HEK293 (cell line): ENCODE results near the gene CPLANE1.

Source experiments
- CTCF ChIA-PET: fragments of 350-600 bp; formaldehyde crosslinking; extraction: SDS; loops from one replicate; lab custom pipeline; 2021; ENCODE audit warnings: antibody characterized with exemption; lab: Yijun Ruan, JAX
- POLR2A ChIA-PET: fragments of 300-600 bp; formaldehyde crosslinking; extraction: SDS; loops from one replicate; lab custom pipeline; 2020; ENCODE audit warnings: antibody characterized with exemption, inconsistent platforms; lab: Yijun Ruan, JAX
- H3K27ac ChIP-seq: fragments of 200-500 bp; sonication (Bioruptor generic); 2 replicates; pipeline ENCODE4 v1.5.1; 2014; ENCODE audit warnings: low read depth, low read length, control low read depth, inconsistent platforms; ENCODE audit errors: extremely low read depth
- H3K36me3 ChIP-seq, 2 experiments: fragments of 200-500 bp in 1 of 2; sonication (Bioruptor generic) in 1 of 2; 1 replicate in 1 of 2; 2 replicates in 1 of 2; pipeline ENCODE4 v1.5.1; 2014 to 2017; ENCODE audit warnings: inconsistent platforms in 2 of 2, low read length in 2 of 2; ENCODE audit not compliant: control insufficient read depth in 2 of 2, insufficient read depth in 1 of 2
- H3K4me1 ChIP-seq: fragments of 200-500 bp; sonication (Bioruptor generic); 2 replicates; pipeline ENCODE4 v1.5.1; 2014; ENCODE audit warnings: mild to moderate bottlenecking, low read length, inconsistent platforms; ENCODE audit not compliant: control insufficient read depth, insufficient read depth
- H3K4me3 ChIP-seq: 2 replicates; pipeline ENCODE4 v1.5.1; 2011; ENCODE audit warnings: low read depth, mild to moderate bottlenecking, control low read depth, low read length, moderate library complexity
- H3K9me3 ChIP-seq: fragments of 200-500 bp; sonication (Bioruptor generic); 2 replicates; pipeline ENCODE4 v1.5.1; 2014; ENCODE audit warnings: low read depth, low read length, inconsistent platforms; ENCODE audit not compliant: control insufficient read depth, insufficient read depth
- KLF16 ChIP-seq: fragments of 450-650 bp; formaldehyde crosslinking; IDR thresholded peaks from 2 replicates; pipeline ENCODE4 v1.5.1; 2017; ENCODE audit warnings: missing biosample characterization, missing genetic modification characterization
- MZF1 ChIP-seq: fragments of 450-650 bp; formaldehyde crosslinking; IDR thresholded peaks from 2 replicates; pipeline ENCODE4 v1.5.1; 2017; ENCODE audit warnings: missing biosample characterization, missing genetic modification characterization, borderline replicate concordance
- SP2 ChIP-seq: fragments of 450-650 bp; formaldehyde crosslinking; IDR thresholded peaks from 2 replicates; pipeline ENCODE4 v1.5.1; 2016; ENCODE audit warnings: missing biosample characterization, missing genetic modification characterization
- TRIM28 ChIP-seq: IDR thresholded peaks from 2 replicates; pipeline ENCODE4 v1.6.1; 2011; ENCODE audit warnings: low read length, control low read depth, borderline replicate concordance
- TSHZ1 ChIP-seq: fragments of 450-650 bp; formaldehyde crosslinking; IDR thresholded peaks from 2 replicates; pipeline ENCODE4 v1.5.1; 2016; ENCODE audit warnings: missing biosample characterization, missing genetic modification characterization, borderline replicate concordance
- ZBTB1 ChIP-seq: fragments of 450-650 bp; formaldehyde crosslinking; IDR thresholded peaks from 2 replicates; pipeline ENCODE4 v1.5.1; 2016; ENCODE audit warnings: missing biosample characterization, missing genetic modification characterization
- ZBTB7A ChIP-seq: fragments of 450-650 bp; formaldehyde crosslinking; IDR thresholded peaks from 2 replicates; pipeline ENCODE4 v1.5.1; 2016; ENCODE audit warnings: low read depth, missing biosample characterization, missing genetic modification characterization
- ZFP41 ChIP-seq: fragments of 450-650 bp; formaldehyde crosslinking; IDR thresholded peaks from 2 replicates; pipeline ENCODE4 v1.5.1; 2016; ENCODE audit warnings: missing biosample characterization, missing genetic modification characterization, borderline replicate concordance
- ZFP69B ChIP-seq: fragments of 450-650 bp; formaldehyde crosslinking; IDR thresholded peaks from 2 replicates; pipeline ENCODE4 v1.5.1; 2016; ENCODE audit warnings: missing biosample characterization, missing genetic modification characterization
- ZNF335 ChIP-seq: fragments of 450-650 bp; formaldehyde crosslinking; conservative IDR thresholded peaks from 2 replicates; pipeline ENCODE4 v1.5.1; 2016; ENCODE audit warnings: missing biosample characterization, missing genetic modification characterization
- ZNF350 ChIP-seq: fragments of 450-650 bp; formaldehyde crosslinking; IDR thresholded peaks from 2 replicates; pipeline ENCODE4 v1.5.0; 2017; ENCODE audit warnings: missing biosample characterization, mild to moderate bottlenecking, missing genetic modification characterization
- ZNF48 ChIP-seq: fragments of 450-650 bp; formaldehyde crosslinking; IDR thresholded peaks from 2 replicates; pipeline ENCODE4 v1.5.1; 2016; ENCODE audit warnings: missing biosample characterization, missing genetic modification characterization
- ZNF585B ChIP-seq: fragments of 450-650 bp; formaldehyde crosslinking; IDR thresholded peaks from 2 replicates; pipeline ENCODE4 v1.5.1; 2016; ENCODE audit warnings: missing biosample characterization, missing genetic modification characterization
- ZNF776 ChIP-seq: fragments of 450-650 bp; formaldehyde crosslinking; IDR thresholded peaks from 2 replicates; pipeline ENCODE4 v1.5.0; 2017; ENCODE audit warnings: missing biosample characterization, missing genetic modification characterization, borderline replicate concordance
- ZNF791 ChIP-seq: fragments of 450-650 bp; formaldehyde crosslinking; IDR thresholded peaks from 2 replicates; pipeline ENCODE4 v1.5.1; 2016; ENCODE audit warnings: missing biosample characterization, missing genetic modification characterization
- TF ChIP-seq, protein P1 (sequence below): fragments of 450-650 bp; formaldehyde crosslinking; IDR thresholded peaks from 2 replicates; pipeline ENCODE4 v1.5.1; 2016; ENCODE audit warnings: missing biosample characterization, missing genetic modification characterization
- TF ChIP-seq, protein P2 (sequence below): fragments of 450-650 bp; formaldehyde crosslinking; IDR thresholded peaks from 2 replicates; pipeline ENCODE4 v1.5.1; 2016; ENCODE audit warnings: missing biosample characterization, missing genetic modification characterization

Gene CPLANE1

DNA sequence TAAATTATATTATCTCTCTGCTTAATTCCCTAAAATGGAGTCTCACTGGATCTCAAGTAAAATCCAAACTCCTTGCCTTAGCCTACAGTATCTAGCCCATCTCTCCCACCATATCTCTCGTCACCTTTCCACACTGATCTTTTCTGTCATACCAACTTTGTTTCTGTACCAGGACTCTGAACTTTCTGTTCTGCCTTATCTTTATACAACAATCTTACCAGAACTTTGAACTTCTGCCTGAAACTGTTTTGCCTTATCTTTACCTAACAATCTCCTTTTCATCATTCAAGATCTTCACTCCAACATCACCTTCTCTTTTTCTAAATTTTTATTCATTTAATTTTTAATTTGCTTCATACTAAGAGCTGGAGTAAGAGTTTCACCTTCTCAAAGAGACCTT, 139.0 kb downstream of the CPLANE1 start:
- TF ChIP-seq, protein P1, sequence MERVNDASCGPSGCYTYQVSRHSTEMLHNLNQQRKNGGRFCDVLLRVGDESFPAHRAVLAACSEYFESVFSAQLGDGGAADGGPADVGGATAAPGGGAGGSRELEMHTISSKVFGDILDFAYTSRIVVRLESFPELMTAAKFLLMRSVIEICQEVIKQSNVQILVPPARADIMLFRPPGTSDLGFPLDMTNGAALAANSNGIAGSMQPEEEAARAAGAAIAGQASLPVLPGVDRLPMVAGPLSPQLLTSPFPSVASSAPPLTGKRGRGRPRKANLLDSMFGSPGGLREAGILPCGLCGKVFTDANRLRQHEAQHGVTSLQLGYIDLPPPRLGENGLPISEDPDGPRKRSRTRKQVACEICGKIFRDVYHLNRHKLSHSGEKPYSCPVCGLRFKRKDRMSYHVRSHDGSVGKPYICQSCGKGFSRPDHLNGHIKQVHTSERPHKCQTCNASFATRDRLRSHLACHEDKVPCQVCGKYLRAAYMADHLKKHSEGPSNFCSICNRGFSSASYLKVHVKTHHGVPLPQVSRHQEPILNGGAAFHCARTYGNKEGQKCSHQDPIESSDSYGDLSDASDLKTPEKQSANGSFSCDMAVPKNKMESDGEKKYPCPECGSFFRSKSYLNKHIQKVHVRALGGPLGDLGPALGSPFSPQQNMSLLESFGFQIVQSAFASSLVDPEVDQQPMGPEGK, result no peak
- TF ChIP-seq ZNF776 (tag by site-specific recombination) (no peak), MZF1 (tag by site-specific recombination) (no peak)
- ChIA-PET CTCF (no interaction called here), POLR2A (no interaction called here)

DNA sequence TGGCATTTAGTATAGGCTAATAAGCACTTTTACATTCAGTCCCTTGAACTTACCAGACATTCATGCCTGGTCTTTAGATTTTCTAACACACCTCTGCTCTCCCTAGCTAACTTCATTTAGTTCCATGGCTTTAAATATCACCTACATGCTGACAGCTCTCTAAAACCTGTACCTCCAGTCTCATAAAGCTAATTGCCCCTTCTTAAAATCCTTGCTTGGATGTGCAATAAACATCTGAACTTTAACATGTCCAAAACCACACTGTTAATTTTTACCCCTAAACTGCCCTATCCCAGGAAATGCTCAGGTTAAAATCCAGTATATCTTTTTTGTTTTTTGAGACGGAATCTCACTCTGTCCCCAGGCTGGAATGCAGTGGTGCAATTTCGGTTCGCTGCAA, 139.8 kb downstream of the CPLANE1 start:
- Histone ChIP-seq H3K36me3 (peaks cover 32 to 76% of the 10 kb centered on the region in 2 experiments), H3K27ac (no peak overlapping the region), H3K9me3 (no peaks in the 10 kb centered on the region)

More for the DNA sequence above, 139.0 kb downstream of the CPLANE1 start:
- Histone ChIP-seq H3K4me1 (no peaks in the 10 kb centered on the region), H3K9me3 (no peaks in the 10 kb centered on the region), H3K36me3 (peaks cover 33 to 78% of the 10 kb centered on the region in 2 experiments), H3K27ac (no peak overlapping the region), H3K4me3 (no peak overlapping the region)

More for the DNA sequence above, 139.8 kb downstream of the CPLANE1 start:
- CTCF ChIA-PET, result interaction anchor here (0.8 kb wide), 1 partner anchor 87 kb away, joined by 4 read pairs; no protein-coding TSS in a partner anchor
- H3K4me1 ChIP-seq, result no peaks in the 10 kb centered on the region
- TF ChIP-seq SP2 (tag by site-specific recombination), result no peak
- no peak for TF ChIP-seq KLF16
- no peak for TF ChIP-seq ZNF585B (tag by site-specific recombination)
- TF ChIP-seq, protein P2, sequence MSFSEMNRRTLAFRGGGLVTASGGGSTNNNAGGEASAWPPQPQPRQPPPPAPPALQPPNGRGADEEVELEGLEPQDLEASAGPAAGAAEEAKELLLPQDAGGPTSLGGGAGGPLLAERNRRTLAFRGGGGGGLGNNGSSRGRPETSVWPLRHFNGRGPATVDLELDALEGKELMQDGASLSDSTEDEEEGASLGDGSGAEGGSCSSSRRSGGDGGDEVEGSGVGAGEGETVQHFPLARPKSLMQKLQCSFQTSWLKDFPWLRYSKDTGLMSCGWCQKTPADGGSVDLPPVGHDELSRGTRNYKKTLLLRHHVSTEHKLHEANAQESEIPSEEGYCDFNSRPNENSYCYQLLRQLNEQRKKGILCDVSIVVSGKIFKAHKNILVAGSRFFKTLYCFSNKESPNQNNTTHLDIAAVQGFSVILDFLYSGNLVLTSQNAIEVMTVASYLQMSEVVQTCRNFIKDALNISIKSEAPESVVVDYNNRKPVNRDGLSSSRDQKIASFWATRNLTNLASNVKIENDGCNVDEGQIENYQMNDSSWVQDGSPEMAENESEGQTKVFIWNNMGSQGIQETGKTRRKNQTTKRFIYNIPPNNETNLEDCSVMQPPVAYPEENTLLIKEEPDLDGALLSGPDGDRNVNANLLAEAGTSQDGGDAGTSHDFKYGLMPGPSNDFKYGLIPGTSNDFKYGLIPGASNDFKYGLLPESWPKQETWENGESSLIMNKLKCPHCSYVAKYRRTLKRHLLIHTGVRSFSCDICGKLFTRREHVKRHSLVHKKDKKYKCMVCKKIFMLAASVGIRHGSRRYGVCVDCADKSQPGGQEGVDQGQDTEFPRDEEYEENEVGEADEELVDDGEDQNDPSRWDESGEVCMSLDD (tag by site-specific recombination), result no peak
- no peak for TF ChIP-seq ZBTB7A (tag by site-specific recombination)
- no peak for TF ChIP-seq ZBTB1 (tag by site-specific recombination)
- no peak for TF ChIP-seq TRIM28
- no peak for TF ChIP-seq ZFP69B (tag by site-specific recombination)
- no peak for TF ChIP-seq ZNF48 (tag by site-specific recombination)
- no peak for TF ChIP-seq TSHZ1 (tag by site-specific recombination)
- TF ChIP-seq ZNF335 (tag by site-specific recombination), result no peak
- no peak for TF ChIP-seq ZFP41 (tag by site-specific recombination)
- no peak for TF ChIP-seq ZNF791 (tag by site-specific recombination)
- no peak for TF ChIP-seq ZNF350 (tag by site-specific recombination)
- POLR2A ChIA-PET, result no interaction called here
- no peak overlapping the region for H3K4me3 ChIP-seq
